Stimulated activated CD4-positive, alpha-beta T cell treated with anti-CD3 and anti-CD28 coated beads, Interleukin-12 subunit alpha, Interleukin-12 subunit beta, amount 100 ng/mL, for 48 hours (primary cell): ENCODE results near the gene B4GALNT2.
"Not testable (repeated sequence)": the region's sequence is repeated elsewhere in the genome, so short reads cannot be mapped to it uniquely, and the experiment has no call there.

Source experiments
- DNase-seq, 3 donors: peaks; one replicate each; pipeline ENCODE4 v3.0.0-alpha.2; 2020; ENCODE audit warnings: low read depth in 2 of 3, low spot score in 1 of 3

Gene B4GALNT2

GRCh38 chr17:49175978-49176377 lies 43.4 kb downstream of the B4GALNT2 start:
- not testable (repeated sequence) for DNase-seq

GRCh38 chr17:49180303-49180702 lies 47.7 kb downstream of the B4GALNT2 start:
- peak; percentile 44 to 55 (median 54) for DNase-seq

DNA sequence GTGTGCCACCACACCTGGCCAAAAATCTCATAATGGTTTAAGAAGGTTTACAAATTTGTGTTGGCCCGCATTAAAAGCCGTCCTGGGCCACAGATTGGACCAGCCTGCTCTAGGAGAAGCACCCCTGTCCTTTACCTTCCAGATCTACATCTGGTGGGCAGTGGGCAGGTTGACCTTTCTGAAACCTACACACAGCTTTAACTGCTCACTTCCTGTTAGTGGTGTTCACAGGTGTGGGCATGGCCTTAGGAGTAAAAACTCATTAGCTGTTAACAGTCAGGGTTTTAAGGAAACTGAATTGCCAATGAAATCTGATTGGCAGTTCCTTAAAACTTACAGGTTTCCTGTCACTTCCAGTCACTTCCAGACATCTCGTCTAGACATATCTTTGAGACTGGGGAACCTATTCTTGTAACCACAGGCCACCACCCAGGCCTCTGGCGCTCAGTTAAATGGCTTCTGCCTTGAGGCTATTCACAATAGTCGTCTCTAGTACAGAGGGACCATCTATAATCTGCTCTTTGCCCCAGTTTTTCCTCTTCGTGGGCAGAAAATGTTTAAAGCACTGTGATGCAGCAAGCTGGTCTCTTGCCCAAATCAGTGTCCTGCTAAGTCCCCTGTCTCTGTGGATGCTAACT lies 48.5 kb downstream of the B4GALNT2 start:
- no peak for DNase-seq

GRCh38 chr17:49183341-49183740 lies 50.8 kb downstream of the B4GALNT2 start:
- no peak for DNase-seq

DNA sequence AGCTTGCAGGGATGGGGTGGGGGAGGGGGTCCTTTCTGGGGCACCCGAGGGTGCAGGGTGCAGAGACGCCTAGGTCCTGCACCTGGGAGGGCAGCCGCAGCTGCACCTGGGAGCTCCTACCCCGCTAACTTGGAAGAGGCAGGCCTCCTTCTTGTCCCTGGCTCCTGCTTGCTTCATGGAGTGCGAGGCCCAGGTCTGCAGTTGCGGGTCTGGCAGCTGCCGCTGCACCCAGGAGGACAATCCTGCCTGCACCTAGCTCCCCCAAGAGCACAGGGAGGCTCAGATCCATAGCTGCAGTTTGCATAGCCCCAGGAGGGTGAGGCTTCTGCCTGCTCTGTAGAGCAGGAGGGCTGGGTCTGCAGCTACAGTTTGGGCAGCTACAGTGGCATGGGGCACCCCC lies 51.2 kb downstream of the B4GALNT2 start:
- no peak for DNase-seq

GRCh38 chr17:49184522-49184921 lies 52.0 kb downstream of the B4GALNT2 start:
- DNase-seq = not testable (repeated sequence)

- not testable (repeated sequence) for DNase-seq
Measured at GRCh38 chr17:49185381-49185780, 52.8 kb downstream of the B4GALNT2 start.

GRCh38 chr17:49187301-49187700 lies 54.7 kb downstream of the B4GALNT2 start:
- no peak for DNase-seq

GRCh38 chr17:49190932-49191331 lies 58.4 kb downstream of the B4GALNT2 start:
- DNase-seq = no peak

GRCh38 chr17:49191409-49191916 lies 58.9 kb downstream of the B4GALNT2 start:
- no peak for DNase-seq

GRCh38 chr17:49191917-49192741 lies 59.6 kb downstream of the B4GALNT2 start:
- DNase-seq = peak; percentile 73 to 98 (median 92)

- no peak for DNase-seq
Measured at GRCh38 chr17:49193513-49194296, 61.1 kb downstream of the B4GALNT2 start.

DNA sequence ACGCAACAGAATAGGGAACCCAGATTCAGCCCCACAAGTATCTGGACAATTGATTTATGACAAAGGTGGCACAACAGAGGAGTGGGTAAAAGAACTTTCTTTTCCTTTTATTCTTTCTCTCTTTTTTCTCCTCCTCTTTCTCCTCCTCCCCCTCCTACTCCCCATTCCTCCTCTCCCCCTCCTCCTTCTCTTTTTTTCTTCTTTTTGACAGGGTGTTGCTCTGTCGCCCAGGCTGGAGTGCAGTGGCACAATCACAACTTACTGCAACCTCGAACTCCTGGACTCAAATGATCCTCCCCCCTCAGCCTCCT lies 61.7 kb downstream of the B4GALNT2 start:
- no peak for DNase-seq

- no peak for DNase-seq
Measured at GRCh38 chr17:49195751-49196150, 63.2 kb downstream of the B4GALNT2 start.

GRCh38 chr17:49196520-49196919 lies 64.0 kb downstream of the B4GALNT2 start:
- no peak for DNase-seq

DNA sequence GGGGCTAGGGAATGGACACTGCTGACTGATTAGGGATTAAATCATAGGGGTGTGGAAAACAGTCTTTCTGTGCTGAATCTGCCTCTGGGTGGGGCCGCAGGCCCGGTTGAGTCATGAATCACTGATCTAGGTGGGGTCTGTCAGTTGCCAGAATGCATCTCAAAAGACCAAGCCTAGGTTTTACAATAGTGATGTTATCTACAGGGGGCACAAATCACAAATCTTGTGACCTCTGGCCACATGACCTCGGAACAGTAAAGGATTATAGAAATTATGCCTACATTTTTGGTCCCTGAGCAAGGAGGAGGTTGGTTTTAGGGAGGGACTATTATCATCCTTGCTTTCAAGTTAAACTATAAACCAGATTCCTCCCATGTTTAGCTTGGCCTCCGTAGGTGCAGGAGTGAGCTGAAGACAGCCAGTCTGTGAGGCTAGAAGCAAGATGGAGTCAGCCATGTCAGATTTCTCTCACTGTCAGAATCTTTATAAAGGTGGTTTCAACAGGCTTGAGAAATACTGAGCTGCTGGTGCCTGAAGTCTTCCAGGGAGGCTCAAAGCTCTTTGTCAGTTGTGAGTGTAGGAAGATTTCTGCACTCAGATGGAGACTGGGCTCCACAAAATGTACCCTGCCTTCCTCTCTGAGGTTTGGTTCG lies 64.9 kb downstream of the B4GALNT2 start:
- no peak for DNase-seq

DNA sequence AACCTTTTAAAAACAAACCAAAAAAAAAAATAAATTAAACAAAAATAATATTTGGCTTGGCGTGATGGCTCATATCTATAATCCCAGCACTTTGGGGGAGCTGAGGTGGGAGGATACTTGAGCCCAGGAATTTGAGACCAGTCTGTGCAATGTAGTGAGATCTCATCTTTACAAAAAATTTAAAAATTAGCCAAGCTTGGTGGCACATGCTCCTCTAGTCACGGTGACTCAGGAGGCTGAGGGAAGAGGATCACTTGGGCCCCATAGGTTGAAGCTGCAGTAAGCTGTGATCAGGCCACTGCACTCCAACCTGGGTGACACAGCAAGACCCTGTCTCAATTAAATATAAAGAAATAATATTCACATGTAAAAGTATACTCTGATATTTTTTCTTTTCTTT lies 65.6 kb downstream of the B4GALNT2 start:
- DNase-seq = no peak

- no peak for DNase-seq
Measured at GRCh38 chr17:49200423-49201083, 68.0 kb downstream of the B4GALNT2 start.

- DNase-seq = no peak
Measured at GRCh38 chr17:49201481-49201927, 68.9 kb downstream of the B4GALNT2 start.

GRCh38 chr17:49203796-49204195 lies 71.2 kb downstream of the B4GALNT2 start:
- DNase-seq = no peak

DNA sequence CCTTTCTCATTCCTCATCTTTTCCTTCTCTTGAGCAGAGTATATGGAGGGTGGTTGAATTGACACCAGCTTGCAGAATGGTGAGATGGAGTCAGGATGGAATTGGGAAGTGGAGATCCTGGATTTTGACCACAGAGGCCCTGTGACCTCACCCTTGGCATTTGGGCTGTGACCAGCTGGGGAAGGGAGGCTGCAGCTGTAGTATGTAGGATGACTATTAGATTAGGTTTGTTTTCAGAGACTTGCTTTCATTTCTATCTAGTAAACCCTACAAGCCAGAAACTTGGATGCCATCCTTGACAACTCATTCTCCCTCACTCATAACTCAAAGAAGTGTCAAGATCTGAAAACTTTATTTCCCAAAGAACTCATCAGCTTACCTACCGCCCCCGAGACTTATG lies 71.9 kb downstream of the B4GALNT2 start:
- no peak for DNase-seq
